ENCODE results near the gene CHD1L.
"Not testable (repeated sequence)": the region's sequence is repeated elsewhere in the genome, so short reads cannot be mapped to it uniquely, and the experiment has no call there.

Gene CHD1L
- 3.4 reads per million, percentile 13 among the genes with 10 or more reads in this experiment for total RNA-seq

- peak; percentile 88 for DNase-seq
Observed at GRCh38 chr1:147242449-147243227, at the start of gene CHD1L. TSS of gene CHD1L (plus strand) at chr1:147242684. CDS start at chr1:147242704, 20 bp downstream.

GRCh38 chr1:147197324-147197723, 45.2 kb upstream of the CHD1L start:
- not testable (repeated sequence) for DNase-seq

GRCh38 chr1:147201276-147201675, 41.2 kb upstream of the CHD1L start:
- no peak for DNase-seq

GRCh38 chr1:147201786-147202185, 40.7 kb upstream of the CHD1L start:
- no peak for DNase-seq

GRCh38 chr1:147202576-147202975, 39.9 kb upstream of the CHD1L start:
- no peak for DNase-seq

GRCh38 chr1:147204080-147204479, 38.4 kb upstream of the CHD1L start:
- no peak for DNase-seq

- no peak for DNase-seq
Observed at GRCh38 chr1:147207192-147207591, 35.3 kb upstream of the CHD1L start.

GRCh38 chr1:147208619-147209018, 33.9 kb upstream of the CHD1L start:
- no peak for DNase-seq

- no peak for DNase-seq
Observed at GRCh38 chr1:147209825-147210821, 32.4 kb upstream of the CHD1L start.

- DNase-seq: no peak
Observed at GRCh38 chr1:147210987-147211386, 31.5 kb upstream of the CHD1L start.

- DNase-seq: no peak
Observed at GRCh38 chr1:147211577-147211976, 30.9 kb upstream of the CHD1L start.

- no peak for DNase-seq
Observed at GRCh38 chr1:147213271-147213670, 29.2 kb upstream of the CHD1L start.

- no peak for DNase-seq
Observed at GRCh38 chr1:147214325-147214724, 28.2 kb upstream of the CHD1L start.

GRCh38 chr1:147214842-147215539, 27.5 kb upstream of the CHD1L start:
- no peak for DNase-seq

- no peak for DNase-seq
Observed at GRCh38 chr1:147215540-147215916, 27.0 kb upstream of the CHD1L start.

GRCh38 chr1:147216124-147216523, 26.4 kb upstream of the CHD1L start:
- DNase-seq: no peak

- DNase-seq: no peak
Observed at GRCh38 chr1:147217141-147217540, 25.3 kb upstream of the CHD1L start.

- no peak for DNase-seq
Observed at GRCh38 chr1:147218606-147219005, 23.9 kb upstream of the CHD1L start.

GRCh38 chr1:147223740-147224615, 18.5 kb upstream of the CHD1L start:
- DNase-seq: no peak

- DNase-seq: peak; percentile 36
Observed at GRCh38 chr1:147225193-147225730, 17.2 kb upstream of the CHD1L start, which contains the start of gene FMO5. TSS of gene FMO5 (minus strand) at chr1:147225339. CDS start at chr1:147225029, 310 bp downstream.

GRCh38 chr1:147231032-147231431, 11.5 kb upstream of the CHD1L start:
- DNase-seq: not testable (repeated sequence)
